Suprapubic skin (tissue), 4 donors: ENCODE data around the gene IL20RA.

Experiments used
- EP300 ChIP-seq: sonication (generic); formaldehyde crosslinking; IDR thresholded peaks from one replicate; pipeline ENCODE4 v1.6.1; 2017; ENCODE audit warnings: antibody characterized with exemption
- POLR2A ChIP-seq, 2 donors: fragments of 450-650 bp; IDR thresholded peaks; one replicate each; pipeline ENCODE4 v1.6.1; 2017; ENCODE audit warnings: antibody characterized with exemption in 2 of 2, mild to moderate bottlenecking in 2 of 2, moderate library complexity in 2 of 2
- POLR2AphosphoS5 ChIP-seq, 3 donors: sonication (generic); formaldehyde crosslinking; IDR thresholded peaks; one replicate each; pipeline ENCODE4 v1.6.1; 2017; ENCODE audit warnings: antibody characterized with exemption in 3 of 3
- TF ChIP-seq, protein P1 (sequence below), 2 donors: fragments of 200-600 bp in 1 of 2; fragments of 450-650 bp in 1 of 2; sonication (generic) in 1 of 2; IDR thresholded peaks; one replicate each; pipeline ENCODE4 v1.5.1; 2016 to 2019; ENCODE audit warnings: antibody characterized with exemption in 2 of 2, mild to moderate bottlenecking in 1 of 2, moderate library complexity in 1 of 2

GRCh38 chr6:136989571-136990241 is 55.1 kb downstream of the IL20RA start:
- TF ChIP-seq, protein P1, sequence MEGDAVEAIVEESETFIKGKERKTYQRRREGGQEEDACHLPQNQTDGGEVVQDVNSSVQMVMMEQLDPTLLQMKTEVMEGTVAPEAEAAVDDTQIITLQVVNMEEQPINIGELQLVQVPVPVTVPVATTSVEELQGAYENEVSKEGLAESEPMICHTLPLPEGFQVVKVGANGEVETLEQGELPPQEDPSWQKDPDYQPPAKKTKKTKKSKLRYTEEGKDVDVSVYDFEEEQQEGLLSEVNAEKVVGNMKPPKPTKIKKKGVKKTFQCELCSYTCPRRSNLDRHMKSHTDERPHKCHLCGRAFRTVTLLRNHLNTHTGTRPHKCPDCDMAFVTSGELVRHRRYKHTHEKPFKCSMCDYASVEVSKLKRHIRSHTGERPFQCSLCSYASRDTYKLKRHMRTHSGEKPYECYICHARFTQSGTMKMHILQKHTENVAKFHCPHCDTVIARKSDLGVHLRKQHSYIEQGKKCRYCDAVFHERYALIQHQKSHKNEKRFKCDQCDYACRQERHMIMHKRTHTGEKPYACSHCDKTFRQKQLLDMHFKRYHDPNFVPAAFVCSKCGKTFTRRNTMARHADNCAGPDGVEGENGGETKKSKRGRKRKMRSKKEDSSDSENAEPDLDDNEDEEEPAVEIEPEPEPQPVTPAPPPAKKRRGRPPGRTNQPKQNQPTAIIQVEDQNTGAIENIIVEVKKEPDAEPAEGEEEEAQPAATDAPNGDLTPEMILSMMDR (IDR thresholded peaks at IDR 0.05) = no peak
- no peak for TF ChIP-seq POLR2A (IDR thresholded peaks at IDR 0.05)
- TF ChIP-seq EP300 = no peak
- TF ChIP-seq POLR2AphosphoS5 (IDR thresholded peaks at IDR 0.05) = no peak
